Thoracic aorta (tissue), 2 donors: Measurements from ENCODE around the gene KCNJ6. TPM values are rescaled to one million over a fixed set of nuclear protein-coding genes. Genes with fewer than 3 reads are reported as not detected.
"Not testable (repeated sequence)": the region's sequence is repeated elsewhere in the genome, so short reads cannot be mapped to it uniquely, and the experiment has no call there.

Experiments used
- ATAC-seq: fragments of 150-250 bp; one replicate; pipeline ENCODE4 v1.8.0; 2017; ENCODE audit warnings: low read depth; ENCODE audit not compliant: insufficient number of reproducible peaks, low FRiP score
- DNase-seq: peaks from one replicate; pipeline ENCODE4 v3.0.0-alpha.2; 2020; ENCODE audit warnings: low spot score
- H3K27ac ChIP-seq, 2 donors: fragments of 200-600 bp; sonication (generic); 1 replicate in 1 of 2; 2 replicates in 1 of 2; pipeline ENCODE4 v1.5.1; 2016; ENCODE audit warnings: mild to moderate bottlenecking in 2 of 2, moderate library complexity in 2 of 2
- H3K27me3 ChIP-seq: fragments of 200-600 bp; sonication (generic); replicated peaks from 2 replicates; pipeline ENCODE4 v1.6.0; 2016; ENCODE audit warnings: mild to moderate bottlenecking; ENCODE audit not compliant: insufficient read depth
- H3K36me3 ChIP-seq: fragments of 200-600 bp; sonication (generic); one replicate; pipeline ENCODE4 v1.5.1; 2016
- H3K4me1 ChIP-seq, 2 donors: fragments of 200-600 bp; sonication (generic); 1 replicate in 1 of 2; 2 replicates in 1 of 2; pipeline versions ENCODE4 v1.5.1 to v1.6.0; 2016; ENCODE audit warnings: low read depth in 2 of 2, mild to moderate bottlenecking in 1 of 2; ENCODE audit not compliant: control insufficient read depth in 1 of 2
- H3K4me3 ChIP-seq: fragments of 200-600 bp; sonication (generic); 2 replicates; pipeline ENCODE4 v1.5.1; 2016; ENCODE audit warnings: mild to moderate bottlenecking
- H3K9me3 ChIP-seq: fragments of 200-600 bp; sonication (generic); 2 replicates; pipeline ENCODE4 v1.5.1; 2016
- total RNA-seq, 2 donors: library from RNA; depleted of rRNA; stranded (reverse); fragments of >200 nt; gene quantifications; one replicate each; pipeline versions ENCODE4 v1.1.0 to v1.2.3, GENCODE V29; 2016
- TF ChIP-seq, protein P1 (sequence below): fragments of 200-600 bp; sonication (generic); IDR thresholded peaks from one replicate; pipeline ENCODE4 v1.5.1; 2019; ENCODE audit warnings: antibody characterized with exemption

The KCNJ6 gene
- total RNA-seq, 2 donors from 2014 or later: not detected

DNA sequence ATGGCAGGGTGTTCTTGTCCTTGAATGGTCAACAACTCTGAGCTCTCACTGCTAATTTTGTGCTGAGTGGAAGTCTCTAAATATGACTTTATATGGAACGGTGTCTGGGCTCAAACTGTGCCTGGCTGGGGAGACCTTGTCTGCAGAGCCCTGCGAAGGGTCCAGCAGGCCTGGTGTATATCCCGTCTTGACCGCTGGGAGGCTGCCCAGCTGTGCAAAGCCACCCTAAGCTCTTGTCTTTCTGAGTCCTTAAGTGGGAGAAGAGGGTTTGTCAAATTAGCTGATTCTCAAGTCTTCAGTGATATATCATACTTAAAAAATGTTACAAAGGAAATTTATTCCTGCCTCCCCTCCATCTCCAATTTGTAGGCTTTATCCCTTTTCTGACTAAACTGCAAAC is 198.7 kb downstream of the KCNJ6 start:
- TF ChIP-seq, protein P1, sequence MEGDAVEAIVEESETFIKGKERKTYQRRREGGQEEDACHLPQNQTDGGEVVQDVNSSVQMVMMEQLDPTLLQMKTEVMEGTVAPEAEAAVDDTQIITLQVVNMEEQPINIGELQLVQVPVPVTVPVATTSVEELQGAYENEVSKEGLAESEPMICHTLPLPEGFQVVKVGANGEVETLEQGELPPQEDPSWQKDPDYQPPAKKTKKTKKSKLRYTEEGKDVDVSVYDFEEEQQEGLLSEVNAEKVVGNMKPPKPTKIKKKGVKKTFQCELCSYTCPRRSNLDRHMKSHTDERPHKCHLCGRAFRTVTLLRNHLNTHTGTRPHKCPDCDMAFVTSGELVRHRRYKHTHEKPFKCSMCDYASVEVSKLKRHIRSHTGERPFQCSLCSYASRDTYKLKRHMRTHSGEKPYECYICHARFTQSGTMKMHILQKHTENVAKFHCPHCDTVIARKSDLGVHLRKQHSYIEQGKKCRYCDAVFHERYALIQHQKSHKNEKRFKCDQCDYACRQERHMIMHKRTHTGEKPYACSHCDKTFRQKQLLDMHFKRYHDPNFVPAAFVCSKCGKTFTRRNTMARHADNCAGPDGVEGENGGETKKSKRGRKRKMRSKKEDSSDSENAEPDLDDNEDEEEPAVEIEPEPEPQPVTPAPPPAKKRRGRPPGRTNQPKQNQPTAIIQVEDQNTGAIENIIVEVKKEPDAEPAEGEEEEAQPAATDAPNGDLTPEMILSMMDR: no peak
- no peak overlapping the region for H3K27ac ChIP-seq
- no peaks in the 10 kb centered on the region for H3K4me1 ChIP-seq
- H3K36me3 ChIP-seq: no peaks in the 10 kb centered on the region
- ATAC-seq (no peak), DNase-seq (no peak)
- no peak overlapping the region for H3K4me3 ChIP-seq
- no peaks in the 10 kb centered on the region for H3K9me3 ChIP-seq
- no peaks in the 10 kb centered on the region for H3K27me3 ChIP-seq

- not testable (repeated sequence) for H3K27ac ChIP-seq, H3K4me3 ChIP-seq, ATAC-seq, DNase-seq, H3K27me3 ChIP-seq, H3K9me3 ChIP-seq, H3K36me3 ChIP-seq
- H3K4me1 ChIP-seq: peaks cover 2 to 21% of the 10 kb centered on the region in 2 donors
Observed at GRCh38 chr21:37712569-37712934, 203.7 kb downstream of the KCNJ6 start.

- H3K4me1 ChIP-seq: peaks cover 2 to 21% of the 10 kb centered on the region in 2 donors
- TF ChIP-seq, protein P1: peak; percentile 85
- no peaks in the 10 kb centered on the region for H3K36me3 ChIP-seq
- no peak for ATAC-seq
- no peak overlapping the region for H3K4me3 ChIP-seq
- no peak overlapping the region for H3K27ac ChIP-seq
- no peaks in the 10 kb centered on the region for H3K9me3 ChIP-seq
- H3K27me3 ChIP-seq: no peaks in the 10 kb centered on the region
- peak; percentile 15 for DNase-seq
Observed at GRCh38 chr21:37711836-37712568, 204.3 kb downstream of the KCNJ6 start.

GRCh38 chr21:37711286-37711829 is 204.9 kb downstream of the KCNJ6 start:
- peak overlapping the region; percentile 15 for H3K4me3 ChIP-seq
- ATAC-seq: no peak
- H3K27ac ChIP-seq: peak overlapping the region; percentile 42 to 51
- DNase-seq: no peak
- H3K27me3 ChIP-seq: no peaks in the 10 kb centered on the region
- no peaks in the 10 kb centered on the region for H3K36me3 ChIP-seq
- TF ChIP-seq, protein P1: no peak
- H3K9me3 ChIP-seq: no peaks in the 10 kb centered on the region
- peaks cover 2 to 21% of the 10 kb centered on the region in 2 donors for H3K4me1 ChIP-seq

DNA sequence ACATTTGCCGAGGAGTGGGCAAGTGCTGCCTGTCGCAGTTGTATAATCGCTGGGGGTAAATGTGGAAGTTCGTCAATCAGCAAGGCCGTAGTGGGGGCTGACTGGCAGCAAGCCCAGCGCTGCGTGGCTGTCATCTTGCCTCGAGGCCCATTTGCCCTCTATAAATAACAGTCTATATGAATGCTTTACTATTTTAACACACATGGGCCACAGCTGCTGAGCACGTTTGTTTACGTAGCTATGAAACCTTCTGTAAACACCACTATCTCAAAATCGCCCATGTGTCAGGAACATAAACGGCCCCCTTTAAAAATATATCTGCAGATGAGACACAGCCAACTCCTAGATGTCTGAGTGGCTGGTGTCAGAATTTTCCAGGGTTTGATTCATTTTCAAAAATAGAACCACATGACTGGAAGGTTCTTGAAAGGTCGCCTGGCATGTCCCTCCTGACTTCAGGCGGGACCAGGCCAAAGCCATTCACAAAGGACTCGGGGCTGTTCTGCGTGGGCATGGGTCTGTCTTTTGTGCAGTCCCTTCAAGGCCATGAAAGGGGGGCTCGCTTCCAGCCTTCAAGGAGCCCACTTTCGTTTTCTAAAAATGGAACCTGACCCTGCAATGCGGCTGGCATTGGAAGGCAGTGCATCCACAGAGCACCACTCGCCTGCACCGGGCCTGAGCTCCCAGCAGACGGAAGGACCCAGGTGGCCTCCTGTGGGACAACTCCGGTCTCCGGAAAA is 205.5 kb downstream of the KCNJ6 start:
- H3K4me3 ChIP-seq: peak overlapping the region; percentile 15
- no peaks in the 10 kb centered on the region for H3K9me3 ChIP-seq
- peaks cover 2 to 21% of the 10 kb centered on the region in 2 donors for H3K4me1 ChIP-seq
- TF ChIP-seq, protein P1: no peak
- ATAC-seq: peak; percentile 44
- H3K27me3 ChIP-seq: no peaks in the 10 kb centered on the region
- H3K27ac ChIP-seq: peak overlapping the region; percentile 42 to 51
- H3K36me3 ChIP-seq: no peaks in the 10 kb centered on the region
- no peak for DNase-seq
